HG02588 (cell line): ENCODE results near the gene SPON1.
A peak's percentile ranks its signal among the peaks of the same experiment; 100 is the strongest.
"Not testable (repeated sequence)": the region's sequence is repeated elsewhere in the genome, so short reads cannot be mapped to it uniquely, and the experiment has no call there.

Source experiments
- ATAC-seq: cut with Tn5 transposase; IDR thresholded peaks from one replicate; pipeline ENCODE4 v1.9.1; 2021; ENCODE audit warnings: mild to moderate bottlenecking, moderate library complexity; ENCODE audit not compliant: unreplicated experiment

SPON1 gene

GRCh38 chr11:14232652-14233051 lies 270.1 kb downstream of the SPON1 start:
- ATAC-seq = no peak

- ATAC-seq = no peak
Measured at GRCh38 chr11:14234446-14234845, 271.9 kb downstream of the SPON1 start.

- ATAC-seq = no peak
Measured at GRCh38 chr11:14235701-14236100, 273.2 kb downstream of the SPON1 start.

- peak; percentile 97 for ATAC-seq
Measured at GRCh38 chr11:14237444-14237961, 275.0 kb downstream of the SPON1 start.

- no peak for ATAC-seq
Measured at GRCh38 chr11:14240221-14240620, 277.7 kb downstream of the SPON1 start.

GRCh38 chr11:14240951-14241350 lies 278.4 kb downstream of the SPON1 start:
- no peak for ATAC-seq

- ATAC-seq = no peak
Measured at GRCh38 chr11:14242187-14242586, 279.7 kb downstream of the SPON1 start.

GRCh38 chr11:14242733-14243132 lies 280.2 kb downstream of the SPON1 start:
- no peak for ATAC-seq

GRCh38 chr11:14244926-14245325 lies 282.4 kb downstream of the SPON1 start:
- ATAC-seq = no peak

- ATAC-seq = no peak
Measured at GRCh38 chr11:14245444-14245843, 282.9 kb downstream of the SPON1 start.

GRCh38 chr11:14248580-14248981 lies 286.1 kb downstream of the SPON1 start:
- ATAC-seq = no peak

- no peak for ATAC-seq
Measured at GRCh38 chr11:14249121-14249963, 286.8 kb downstream of the SPON1 start.

GRCh38 chr11:14251754-14252153 lies 289.2 kb downstream of the SPON1 start:
- no peak for ATAC-seq

GRCh38 chr11:14252501-14252900 lies 290.0 kb downstream of the SPON1 start:
- ATAC-seq = not testable (repeated sequence)

- ATAC-seq = no peak
Measured at GRCh38 chr11:14253421-14253820, 290.9 kb downstream of the SPON1 start.

- ATAC-seq = no peak
Measured at GRCh38 chr11:14253840-14254239, 291.3 kb downstream of the SPON1 start.

GRCh38 chr11:14254533-14255237 lies 292.2 kb downstream of the SPON1 start:
- no peak for ATAC-seq

GRCh38 chr11:14255238-14255534 lies 292.7 kb downstream of the SPON1 start:
- ATAC-seq = no peak

GRCh38 chr11:14258221-14258935 lies 295.9 kb downstream of the SPON1 start:
- no peak for ATAC-seq

GRCh38 chr11:14259186-14259784 lies 296.8 kb downstream of the SPON1 start:
- no peak for ATAC-seq

- no peak for ATAC-seq
Measured at GRCh38 chr11:14259878-14260277, 297.4 kb downstream of the SPON1 start.
